HepG2 (cell line): Measurements from ENCODE around the gene MRNIP. TPM values are rescaled to one million over a fixed set of nuclear protein-coding genes. Genes with fewer than 3 reads are reported as not detected.

Experiments
- ATAC-seq: fragments of 200-7000 bp; cut with Tn5 transposase; 3 replicates; pipeline ENCODE4 v1.9.1; 2020; ENCODE audit warnings: mild to moderate bottlenecking, moderate library complexity
- BruUV-seq: library from RNA; stranded (reverse); fragments of 400-500 nt; replicated peaks from 2 replicates; lab custom pipeline; 2021; lab: Mats Ljungman, UMichigan
- CTCF ChIA-PET: fragments of 300-600 bp; formaldehyde crosslinking; extraction: SDS; loops from one replicate; lab custom pipeline; 2021; ENCODE audit warnings: low total read pairs, inconsistent platforms, low intra/inter-chr PET ratio; lab: Yijun Ruan, JAX
- POLR2A ChIA-PET: fragments of 350-600 bp; sonication (Branson Sonifier 250); formaldehyde crosslinking; loops from one replicate; lab custom pipeline; 2020; ENCODE audit warnings: antibody characterized with exemption, inconsistent platforms; lab: Yijun Ruan, JAX
- DNase-seq: peaks from one replicate; pipeline ENCODE4 v3.0.0-alpha.2; 2015; ENCODE audit warnings: low spot score
- FAIRE-seq: peaks from 3 replicates; lab custom pipeline; 2011; peaks lifted over from hg19 to GRCh38; lab: Jason Lieb, UNC
- H2AFZ ChIP-seq: one replicate; pipeline ENCODE4 v1.6.1; 2011; ENCODE audit warnings: low read length, inconsistent platforms
- H3K27ac ChIP-seq: fragments of 300-600 bp; 3 replicates; pipeline ENCODE4 v1.8.0; 2011; ENCODE audit warnings: mixed run types, mild to moderate bottlenecking, mixed read lengths, low read length, inconsistent platforms; ENCODE audit not compliant: insufficient read depth; ENCODE audit errors: extremely low read length
- H3K27me3 ChIP-seq, 2 experiments: fragments of 200-600 bp in 1 of 2; 2 replicates in 1 of 2; 3 replicates in 1 of 2; pipeline versions ENCODE4 v1.6.0 to v1.8.0; 2011; ENCODE audit warnings: low read length in 2 of 2, mild to moderate bottlenecking in 2 of 2, moderate library complexity in 2 of 2, inconsistent platforms in 1 of 2; ENCODE audit not compliant: insufficient read depth in 2 of 2, control insufficient read depth in 1 of 2
- H3K36me3 ChIP-seq, 2 experiments: fragments of 200-600 bp in 1 of 2; replicated peaks in 1 of 2; 2 replicates in 1 of 2; 3 replicates in 1 of 2; pipeline versions ENCODE4 v1.5.1 to v1.8.0; 2011; ENCODE audit warnings: low read length in 2 of 2, inconsistent platforms in 1 of 2; ENCODE audit not compliant: insufficient read depth in 2 of 2, control insufficient read depth in 1 of 2
- H3K4me1 ChIP-seq: 2 replicates; pipeline ENCODE4 v1.5.1; 2012; ENCODE audit warnings: low read length, inconsistent platforms; ENCODE audit not compliant: insufficient read depth
- H3K4me2 ChIP-seq: 2 replicates; pipeline ENCODE4 v1.6.0; 2011; ENCODE audit warnings: low read depth, low read length, inconsistent platforms
- H3K4me3 ChIP-seq, 3 experiments: fragments of 200-600 bp in 1 of 3; sonication (generic), shearing (Covaris generic) in 1 of 3; replicated peaks in 1 of 3; 2 replicates each; pipeline ENCODE4 v1.5.1; 2011 to 2016; ENCODE audit warnings: low read length in 3 of 3, inconsistent platforms in 2 of 3, low read depth in 2 of 3, mild to moderate bottlenecking in 2 of 3, control low read depth in 1 of 3, mixed read lengths in 1 of 3; ENCODE audit not compliant: insufficient read depth in 1 of 3
- H3K79me2 ChIP-seq: one replicate; pipeline ENCODE4 v1.6.1; 2011; ENCODE audit warnings: low read length, inconsistent platforms; ENCODE audit not compliant: insufficient read depth
- H3K9ac ChIP-seq: 2 replicates; pipeline ENCODE4 v1.6.0; 2011; ENCODE audit warnings: mild to moderate bottlenecking, low read depth, low read length, inconsistent platforms; ENCODE audit not compliant: insufficient read depth
- H3K9me3 ChIP-seq: 2 replicates; pipeline ENCODE4 v1.5.1; 2012; ENCODE audit warnings: mild to moderate bottlenecking, low read length
- H4K20me1 ChIP-seq: 2 replicates; pipeline ENCODE4 v1.6.0; 2011; ENCODE audit warnings: inconsistent platforms, mild to moderate bottlenecking, low read length, moderate library complexity; ENCODE audit not compliant: insufficient read depth
- AGO2 ChIP-seq: fragments of 200-400 bp; formaldehyde crosslinking; optimal IDR thresholded peaks from 2 replicates; pipeline ENCODE3; 2017; ENCODE audit warnings: mild to moderate bottlenecking, low read depth, low read length, moderate library complexity
- BORCS8-MEF2B ChIP-seq: sonication (generic); formaldehyde crosslinking; IDR thresholded peaks from 2 replicates; pipeline ENCODE4 v1.8.0; 2022; ENCODE audit warnings: mild to moderate bottlenecking, missing genetic modification reagents
- CENPT ChIP-seq: sonication (generic); formaldehyde crosslinking; IDR thresholded peaks from 2 replicates; pipeline ENCODE4 v1.8.0; 2022; ENCODE audit warnings: low read depth, mild to moderate bottlenecking, moderate library complexity, missing genetic modification reagents
- FIP1L1 ChIP-seq: fragments of 200-400 bp; formaldehyde crosslinking; IDR thresholded peaks from 2 replicates; pipeline ENCODE4 v1.6.1; 2018; ENCODE audit warnings: low read depth, mild to moderate bottlenecking, low read length, moderate library complexity, borderline replicate concordance; ENCODE audit not compliant: insufficient read depth
- ISL2 ChIP-seq: sonication (generic); formaldehyde crosslinking; IDR thresholded peaks from 2 replicates; pipeline ENCODE4 v1.5.0; 2020; ENCODE audit warnings: missing genetic modification reagents
- ZBTB38 ChIP-seq: sonication (generic); formaldehyde crosslinking; IDR thresholded peaks from 2 replicates; pipeline ENCODE4 v1.5.1; 2020; ENCODE audit warnings: mild to moderate bottlenecking, missing genetic modification reagents
- ZNF10 ChIP-seq: sonication (generic); formaldehyde crosslinking; IDR thresholded peaks from 2 replicates; pipeline ENCODE4 v1.4.0; 2020; ENCODE audit warnings: mild to moderate bottlenecking, low read depth, missing genetic modification reagents, borderline replicate concordance
- ZNF383 ChIP-seq: sonication (generic); formaldehyde crosslinking; IDR thresholded peaks from 2 replicates; pipeline ENCODE4 v1.4.0; 2020; ENCODE audit warnings: missing genetic modification reagents, mild to moderate bottlenecking, borderline replicate concordance
- ZNF446 ChIP-seq: sonication (generic); formaldehyde crosslinking; IDR thresholded peaks from 2 replicates; pipeline ENCODE4 v1.5.0; 2020; ENCODE audit warnings: mild to moderate bottlenecking, missing genetic modification reagents
- ZNF747 ChIP-seq: sonication (generic); formaldehyde crosslinking; IDR thresholded peaks from 2 replicates; pipeline ENCODE4 v1.8.1; 2023; ENCODE audit warnings: missing genetic modification reagents, mild to moderate bottlenecking, borderline replicate concordance
- ZNF788 ChIP-seq: sonication (generic); formaldehyde crosslinking; IDR thresholded peaks from 2 replicates; pipeline ENCODE4 v1.5.0; 2020; ENCODE audit warnings: mild to moderate bottlenecking, missing genetic modification reagents, borderline replicate concordance
- ZNF790 ChIP-seq: sonication (generic); formaldehyde crosslinking; IDR thresholded peaks from 2 replicates; pipeline ENCODE4 v1.8.0; 2022; ENCODE audit warnings: missing genetic modification reagents, mild to moderate bottlenecking, borderline replicate concordance
- WGBS: methylation state at CpG from one replicate; pipeline ENCODE4 v1.1.6; 2017; ENCODE audit warnings: low lambda C conversion rate; 5-methylcytosine and 5-hydroxymethylcytosine counted together
- in situ Hi-C: cut with HindIII; loops from 2 replicates; pipeline ENCODE4 v1.10.0; 2017; ENCODE audit warnings: low pct_unique_long_range_greater_than_20kb; ENCODE audit not compliant: extremely low pct_ligation_motif_present
- intact Hi-C: fragments of 100-400 bp; cut with micrococcal nuclease; formaldehyde crosslinking; loops from one replicate; pipeline ENCODE4 v1.10.0; 2022; ENCODE audit not compliant: unreplicated experiment
- polyA plus RNA-seq, 8 experiments: library from polyadenylated mRNA; depleted of rRNA in 3 of 8; stranded (reverse) in 7 of 8; unstranded in 1 of 8; fragments of >200 nt; fragmentation: Illumina TruSeq in 4 of 8; extraction: Trizol in 4 of 8; gene quantifications; 2 replicates each; pipeline versions ENCODE4 v1.2.1 to v1.2.3, GENCODE V29; 2011 to 2016; ENCODE audit warnings: low read depth in 4 of 8, missing spikeins in 1 of 8, mixed read lengths in 1 of 8; ENCODE audit not compliant: insufficient read depth in 1 of 8
- total RNA-seq, 5 experiments: library from RNA; depleted of rRNA; stranded (reverse); fragments of >200 nt; fragmentation: Illumina TruSeq; extraction: Trizol; gene quantifications; 2 replicates each; pipeline ENCODE4 v1.2.3, GENCODE V29; 2016; ENCODE audit warnings: low read depth in 1 of 5
- TF ChIP-seq, protein P1 (sequence below): sonication (generic); formaldehyde crosslinking; IDR thresholded peaks from 2 replicates; pipeline ENCODE4 v1.4.0; 2020; ENCODE audit warnings: missing genetic modification reagents, borderline replicate concordance
- TF ChIP-seq, protein P2 (sequence below): sonication (generic); formaldehyde crosslinking; IDR thresholded peaks from 2 replicates; pipeline ENCODE4 v1.8.1; 2023; ENCODE audit warnings: mild to moderate bottlenecking, missing genetic modification reagents

MRNIP gene
- total and polyA plus RNA-seq, 2 of the 13 experiments (the other 11 are each of a cell fraction or from before 2014, with no cell fraction given), result 15.5 to 34.1 TPM

DNA sequence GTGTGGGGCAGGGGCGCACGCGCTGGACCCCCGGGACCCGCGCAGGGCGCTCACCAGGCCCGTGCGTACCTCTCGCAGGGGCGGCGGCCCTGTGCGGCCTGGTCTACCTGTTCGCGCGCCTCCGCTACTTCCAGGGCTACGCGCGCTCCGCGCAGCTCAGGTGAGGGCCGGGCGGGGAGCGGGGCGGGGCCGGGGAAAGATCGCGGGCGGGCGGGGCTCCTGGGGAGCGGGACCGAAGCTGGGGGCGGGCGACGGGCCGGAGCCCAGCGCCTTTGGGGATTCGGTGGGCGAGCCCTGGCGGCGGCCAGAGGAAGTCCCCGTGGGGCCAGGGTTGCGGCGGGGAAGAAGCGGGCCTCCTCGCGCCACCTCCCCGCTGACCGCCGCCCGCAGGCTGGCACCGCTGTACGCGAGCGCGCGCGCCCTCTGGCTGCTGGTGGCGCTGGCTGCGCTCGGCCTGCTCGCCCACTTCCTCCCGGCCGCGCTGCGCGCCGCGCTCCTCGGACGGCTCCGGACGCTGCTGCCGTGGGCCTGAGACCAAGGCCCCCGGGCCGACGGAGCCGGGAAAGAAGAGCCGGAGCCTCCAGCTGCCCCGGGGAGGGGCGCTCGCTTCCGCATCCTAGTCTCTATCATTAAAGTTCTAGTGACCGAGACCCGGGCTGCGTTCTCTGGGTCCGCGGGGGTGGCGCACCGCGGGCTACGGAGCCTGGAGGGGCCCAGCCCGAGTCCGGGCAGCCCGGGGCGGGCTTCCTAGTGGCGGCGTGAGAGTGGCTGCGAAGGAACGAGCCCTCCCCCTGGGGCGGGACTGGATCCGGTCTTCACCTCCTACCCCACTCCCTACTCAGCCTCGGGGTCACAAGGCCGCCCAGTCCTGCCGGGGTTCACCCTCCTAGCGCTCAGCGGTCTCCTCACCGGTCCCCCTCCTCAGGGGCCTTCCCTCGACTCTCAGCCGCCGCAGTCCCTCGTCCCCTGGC is 62.5 kb downstream of the MRNIP start (continued):
- TF ChIP-seq ISL2 (peak; percentile 29; the same call in 1 of the 2 replicates), ZNF788 (CRISPR knock-in tag) (peak; percentile 50), ZNF446 (CRISPR knock-in tag) (0 out of 2 replicates have a peak, but pooled peaks have one; percentile 66), CENPT (CRISPR knock-in tag) (0 out of 2 replicates have a peak, but pooled peaks have one; percentile 9), FIP1L1 (peak; percentile 79; the same call in 1 of the 2 replicates), ZNF747 (CRISPR knock-in tag) (no peak), ZNF790 (peak; percentile 44; the same call in 1 of the 2 replicates)

DNA sequence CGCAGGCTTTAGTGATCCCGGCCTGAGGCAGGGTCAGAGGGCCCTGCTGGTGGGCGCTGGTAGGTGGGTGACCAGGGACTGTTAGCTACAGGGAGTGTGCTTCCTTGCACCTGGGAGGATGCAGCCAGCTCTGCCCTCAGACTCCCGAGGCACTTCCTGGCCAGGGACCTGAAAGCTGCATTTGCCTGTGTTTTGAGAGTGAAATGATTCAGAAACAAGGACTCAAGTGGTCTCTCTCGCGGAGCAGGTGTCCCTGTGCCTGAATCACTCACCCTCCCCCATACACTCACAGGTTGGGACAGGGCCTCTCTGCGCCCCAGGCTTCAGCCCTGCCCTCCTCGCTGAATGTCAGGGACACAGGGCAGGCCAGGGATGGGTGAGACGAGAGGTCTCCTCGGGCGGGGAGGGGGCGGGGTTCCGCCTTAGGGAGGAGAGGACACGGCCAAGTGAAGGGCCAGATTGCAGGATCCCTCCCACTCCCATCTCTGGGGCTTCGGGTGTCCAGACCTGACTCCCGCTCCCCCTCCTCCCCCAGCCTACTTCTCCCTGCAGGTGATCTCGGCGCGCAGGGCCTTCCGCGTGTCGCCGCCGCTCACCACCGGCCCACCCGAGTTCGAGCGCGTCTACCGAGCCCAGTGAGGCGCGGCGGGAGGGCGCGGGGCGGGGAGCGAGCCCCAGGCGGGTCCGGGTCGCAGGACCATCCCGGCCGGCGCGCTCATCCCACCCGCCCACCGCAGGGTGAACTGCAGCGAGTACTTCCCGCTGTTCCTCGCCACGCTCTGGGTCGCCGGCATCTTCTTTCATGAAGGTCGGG is 63.4 kb downstream of the MRNIP start:
- peak overlapping the region; percentile 76 for H3K9ac ChIP-seq
- no TSS peak for BruUV-seq
- no peaks in the 10 kb centered on the region for H3K79me2 ChIP-seq
- H3K27me3 ChIP-seq, result no peaks in the 10 kb centered on the region
- H3K4me2 ChIP-seq, result peak overlapping the region; percentile 86
- ChIA-PET POLR2A (interaction anchor here (0.7 to 2.3 kb wide), 8 partner anchors 24 to 171 kb away, joined by 3 to 11 read pairs (median 5); partner anchors contain the start of genes HNRNPH1, MAML1 and SQSTM1), CTCF (interaction anchor here (0.5 to 2.5 kb wide), 3 partner anchors 32 to 127 kb away, joined by 3 to 11 read pairs (median 3); no protein-coding TSS in a partner anchor)
- 10% methylated on average over 2 of the region's 53 CpGs for WGBS
- intact Hi-C loops (no loop called here), in situ Hi-C loops (no loop called here)
- peaks cover 39% of the 10 kb centered on the region for H3K4me1 ChIP-seq
- peak; percentile 19 for ATAC-seq
- FAIRE-seq, result no peak
- no peaks in the 10 kb centered on the region for H3K9me3 ChIP-seq
- no peaks in the 10 kb centered on the region for H4K20me1 ChIP-seq
- peak overlapping the region; percentile 77 for H3K27ac ChIP-seq
- peaks cover 18 to 25% of the 10 kb centered on the region in 2 experiments; a peak in 4 of 5 replicates for H3K36me3 ChIP-seq
- DNase-seq, result no peak
- no peak overlapping the region for H2AFZ ChIP-seq
- H3K4me3 ChIP-seq, result peak overlapping the region; percentile 58 to 78 (median 76); a peak in 5 of 6 replicates
- TF ChIP-seq ZNF383 (CRISPR knock-in tag) (no peak), AGO2 (peak; percentile 63), ZNF10 (CRISPR knock-in tag) (no peak), ZBTB38 (peak; percentile 19; the same call in 1 of the 2 replicates), BORCS8-MEF2B (CRISPR knock-in tag) (0 out of 2 replicates have a peak, but pooled peaks have one; percentile 19)
- TF ChIP-seq, protein P1, sequence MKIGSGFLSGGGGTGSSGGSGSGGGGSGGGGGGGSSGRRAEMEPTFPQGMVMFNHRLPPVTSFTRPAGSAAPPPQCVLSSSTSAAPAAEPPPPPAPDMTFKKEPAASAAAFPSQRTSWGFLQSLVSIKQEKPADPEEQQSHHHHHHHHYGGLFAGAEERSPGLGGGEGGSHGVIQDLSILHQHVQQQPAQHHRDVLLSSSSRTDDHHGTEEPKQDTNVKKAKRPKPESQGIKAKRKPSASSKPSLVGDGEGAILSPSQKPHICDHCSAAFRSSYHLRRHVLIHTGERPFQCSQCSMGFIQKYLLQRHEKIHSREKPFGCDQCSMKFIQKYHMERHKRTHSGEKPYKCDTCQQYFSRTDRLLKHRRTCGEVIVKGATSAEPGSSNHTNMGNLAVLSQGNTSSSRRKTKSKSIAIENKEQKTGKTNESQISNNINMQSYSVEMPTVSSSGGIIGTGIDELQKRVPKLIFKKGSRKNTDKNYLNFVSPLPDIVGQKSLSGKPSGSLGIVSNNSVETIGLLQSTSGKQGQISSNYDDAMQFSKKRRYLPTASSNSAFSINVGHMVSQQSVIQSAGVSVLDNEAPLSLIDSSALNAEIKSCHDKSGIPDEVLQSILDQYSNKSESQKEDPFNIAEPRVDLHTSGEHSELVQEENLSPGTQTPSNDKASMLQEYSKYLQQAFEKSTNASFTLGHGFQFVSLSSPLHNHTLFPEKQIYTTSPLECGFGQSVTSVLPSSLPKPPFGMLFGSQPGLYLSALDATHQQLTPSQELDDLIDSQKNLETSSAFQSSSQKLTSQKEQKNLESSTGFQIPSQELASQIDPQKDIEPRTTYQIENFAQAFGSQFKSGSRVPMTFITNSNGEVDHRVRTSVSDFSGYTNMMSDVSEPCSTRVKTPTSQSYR (CRISPR knock-in tag), result no peak
- TF ChIP-seq, protein P2, sequence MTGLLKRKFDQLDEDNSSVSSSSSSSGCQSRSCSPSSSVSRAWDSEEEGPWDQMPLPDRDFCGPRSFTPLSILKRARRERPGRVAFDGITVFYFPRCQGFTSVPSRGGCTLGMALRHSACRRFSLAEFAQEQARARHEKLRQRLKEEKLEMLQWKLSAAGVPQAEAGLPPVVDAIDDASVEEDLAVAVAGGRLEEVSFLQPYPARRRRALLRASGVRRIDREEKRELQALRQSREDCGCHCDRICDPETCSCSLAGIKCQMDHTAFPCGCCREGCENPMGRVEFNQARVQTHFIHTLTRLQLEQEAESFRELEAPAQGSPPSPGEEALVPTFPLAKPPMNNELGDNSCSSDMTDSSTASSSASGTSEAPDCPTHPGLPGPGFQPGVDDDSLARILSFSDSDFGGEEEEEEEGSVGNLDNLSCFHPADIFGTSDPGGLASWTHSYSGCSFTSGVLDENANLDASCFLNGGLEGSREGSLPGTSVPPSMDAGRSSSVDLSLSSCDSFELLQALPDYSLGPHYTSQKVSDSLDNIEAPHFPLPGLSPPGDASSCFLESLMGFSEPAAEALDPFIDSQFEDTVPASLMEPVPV (CRISPR knock-in tag), result peak; percentile 12; the same call in 1 of the 2 replicates
